ENCODE results near the gene PKM.

The PKM gene

GRCh38 chr15:72199721-72200212 is 31.2 kb downstream of the PKM start:
- DNase-seq: no peak

GRCh38 chr15:72199205-72199515 is 31.8 kb downstream of the PKM start:
- no peak for DNase-seq

DNA sequence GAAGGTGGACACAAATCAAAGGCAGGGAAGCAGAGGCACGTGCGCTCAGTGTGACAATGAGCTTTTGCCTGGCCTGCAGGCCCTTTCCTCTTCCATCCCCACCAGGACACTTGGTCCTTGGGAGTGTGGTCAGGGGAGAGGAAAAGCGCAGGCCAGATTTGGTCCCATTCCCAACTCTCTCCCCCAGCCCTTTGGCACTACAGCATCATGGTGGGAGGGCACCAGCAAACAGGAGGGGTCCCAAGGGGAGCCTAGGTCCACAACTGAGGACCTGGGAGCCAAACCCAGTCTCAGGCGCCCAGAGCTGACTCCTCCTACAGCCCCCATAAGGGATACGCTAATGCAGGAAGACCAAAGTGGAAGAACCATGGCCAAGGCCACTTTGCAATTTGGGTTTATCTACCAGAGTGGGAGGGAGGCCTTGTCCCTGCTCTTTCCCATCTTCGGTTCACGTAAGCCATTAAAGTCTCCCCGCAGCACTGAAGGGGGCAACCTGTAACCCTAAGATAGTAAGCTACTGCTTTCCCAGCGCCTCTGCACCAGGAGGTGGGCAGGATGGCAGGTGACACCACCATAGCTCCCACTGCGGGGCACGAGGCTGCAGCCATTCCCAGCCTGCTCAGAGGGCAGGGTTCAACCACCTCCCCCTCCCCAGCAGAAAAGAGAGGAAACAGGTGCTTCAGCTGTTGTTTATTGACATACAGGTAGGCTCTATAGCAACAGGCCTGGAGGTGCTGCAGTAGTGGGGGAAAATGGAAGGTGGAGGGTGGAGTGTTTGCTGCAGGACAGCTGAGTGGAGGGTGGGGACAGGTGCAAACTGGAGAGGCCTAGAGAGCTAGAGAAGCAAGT is 32.4 kb downstream of the PKM start:
- DNase-seq: no peak

GRCh38 chr15:72197460-72198355 is 33.3 kb downstream of the PKM start, which contains the start of gene GRAMD2A:
Gene GRAMD2A (minus strand): TSS chr15:72197787.
- DNase-seq: no peak

- no peak for DNase-seq
Measured at GRCh38 chr15:72197041-72197459, 33.9 kb downstream of the PKM start.

DNA sequence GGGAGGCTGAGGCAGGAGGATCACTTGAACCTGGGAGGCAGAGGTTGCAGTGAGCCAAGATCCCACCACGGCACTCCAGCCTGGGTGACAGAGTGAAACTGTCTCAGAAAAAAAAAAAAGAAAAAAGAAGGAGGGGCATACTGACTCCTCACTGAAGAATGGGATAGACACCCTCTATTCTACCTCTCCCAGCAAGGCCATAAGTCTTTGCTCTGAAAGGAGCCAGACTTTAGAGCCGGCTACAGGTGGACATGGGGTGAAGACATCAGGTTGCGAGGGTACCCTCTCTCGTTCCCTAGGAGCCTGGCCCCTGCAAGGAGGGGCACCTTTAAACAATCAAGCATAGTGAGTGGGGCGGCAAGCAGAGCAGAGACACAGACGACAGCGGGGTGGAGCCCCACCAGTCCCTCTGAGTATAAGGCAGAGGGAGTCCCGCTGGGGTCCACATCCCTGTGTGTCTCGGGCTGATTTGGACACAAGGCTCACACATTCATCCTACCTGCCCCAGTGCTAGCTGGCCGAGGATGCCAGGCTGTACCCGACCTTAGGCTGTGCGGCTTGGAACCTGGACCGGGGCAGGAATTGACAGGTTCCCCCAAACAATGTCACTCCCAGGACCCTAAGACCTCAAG is 34.5 kb downstream of the PKM start:
- no peak for DNase-seq

- no peak for DNase-seq
Measured at GRCh38 chr15:72195101-72195511, 35.9 kb downstream of the PKM start.

GRCh38 chr15:72193836-72194396 is 37.1 kb downstream of the PKM start:
- no peak for DNase-seq

DNA sequence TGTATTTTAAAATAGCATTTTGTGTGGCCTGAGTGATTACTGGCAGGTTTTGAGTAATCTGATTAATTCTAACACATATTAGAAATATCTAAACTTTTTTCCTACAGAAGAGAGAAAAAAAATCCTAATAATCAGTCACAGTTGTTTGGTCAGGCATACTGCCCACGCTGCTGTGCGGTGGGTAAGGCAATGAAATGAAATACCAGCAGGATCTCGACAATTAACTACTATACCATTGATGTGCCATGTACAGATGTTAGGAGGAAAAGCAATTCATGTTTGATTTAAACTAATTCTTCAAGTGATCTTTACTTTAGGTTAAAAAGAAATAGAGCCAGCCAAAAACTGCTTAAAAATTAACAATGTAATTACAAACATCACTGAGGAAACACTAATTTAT is 38.6 kb downstream of the PKM start:
- DNase-seq: no peak

GRCh38 chr15:72189250-72189902 is 41.6 kb downstream of the PKM start:
- no peak for DNase-seq

DNA sequence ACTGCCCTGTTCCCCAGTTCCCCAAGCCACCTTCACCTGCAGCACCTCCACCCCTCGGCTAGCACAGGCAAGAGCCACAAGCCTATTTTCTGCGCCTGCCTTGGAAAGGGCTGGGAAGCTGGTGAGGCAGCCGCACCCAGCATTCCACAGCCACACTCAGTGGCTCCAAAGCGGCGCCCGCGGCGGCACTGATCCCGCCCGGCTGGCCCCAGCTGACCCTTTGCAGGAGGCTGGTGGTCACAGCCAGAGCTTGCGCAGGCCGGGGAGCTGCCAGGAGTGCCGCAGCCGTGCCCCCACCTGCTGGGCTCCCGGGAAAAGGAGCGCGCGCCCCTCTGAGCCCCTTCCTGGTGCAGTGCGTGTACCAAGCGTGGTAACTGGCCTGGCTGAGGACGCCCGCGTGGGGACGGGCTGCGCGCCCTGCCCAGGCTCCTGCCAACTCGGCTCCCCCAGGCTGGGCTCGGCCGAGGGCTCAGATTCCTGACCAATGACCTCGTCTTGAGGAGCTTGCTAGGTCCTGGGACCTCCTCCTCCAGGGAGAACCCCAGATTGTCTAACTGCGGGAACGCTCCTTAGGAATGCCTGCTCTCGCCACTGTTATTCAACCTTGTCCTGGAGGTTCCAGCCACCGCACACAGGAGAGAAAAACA is 46.7 kb downstream of the PKM start:
- no peak for DNase-seq

- DNase-seq: no peak
Measured at GRCh38 chr15:72183781-72184164, 47.2 kb downstream of the PKM start.

- no peak for DNase-seq
Measured at GRCh38 chr15:72182673-72183072, 48.3 kb downstream of the PKM start.

DNA sequence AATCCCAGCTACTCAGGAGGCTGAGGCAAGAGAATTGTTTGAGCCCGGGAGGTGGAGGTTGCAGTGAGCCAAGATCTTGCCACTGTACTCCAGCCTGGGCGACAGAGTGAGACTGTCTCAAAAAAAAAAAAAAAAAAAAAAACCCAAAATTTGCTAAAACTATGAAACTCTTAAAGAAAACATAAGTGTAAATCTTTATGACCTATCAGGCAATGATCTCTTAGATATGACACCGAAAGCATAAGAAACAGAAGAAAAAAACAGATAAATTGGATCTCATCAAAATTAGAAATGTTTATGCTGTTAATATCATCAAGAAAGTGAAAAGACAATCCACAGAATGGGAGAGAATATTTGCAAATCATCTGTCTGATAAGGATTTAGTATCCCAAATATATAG is 48.7 kb downstream of the PKM start:
- DNase-seq: no peak

DNA sequence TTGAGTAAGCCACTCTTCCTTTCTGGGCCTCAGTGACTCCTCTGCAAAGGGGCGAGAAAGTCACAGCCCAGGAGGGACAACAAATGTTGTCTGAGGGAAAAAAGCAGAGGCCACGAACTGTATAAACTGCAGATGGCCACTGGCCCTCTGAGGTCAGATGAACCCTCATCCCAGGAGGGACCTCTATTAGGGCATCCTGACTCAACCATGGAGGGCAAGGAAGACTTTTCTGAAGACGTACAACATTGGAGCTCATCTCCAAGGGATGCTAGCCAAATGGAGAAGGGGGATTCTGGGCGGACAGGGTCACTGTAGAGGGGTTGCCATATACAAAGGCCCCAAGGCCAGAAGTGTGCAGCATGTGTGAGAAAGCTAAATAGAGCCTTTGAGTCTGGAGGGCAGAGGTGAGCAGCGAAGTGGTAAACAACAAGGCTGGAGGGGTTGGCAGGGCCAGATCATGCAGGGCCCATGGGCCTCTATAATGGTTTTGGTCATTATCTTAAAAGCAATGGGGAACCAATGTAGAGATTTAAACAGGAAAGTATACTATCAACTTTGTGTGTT is 50.1 kb downstream of the PKM start:
- DNase-seq: no peak

DNA sequence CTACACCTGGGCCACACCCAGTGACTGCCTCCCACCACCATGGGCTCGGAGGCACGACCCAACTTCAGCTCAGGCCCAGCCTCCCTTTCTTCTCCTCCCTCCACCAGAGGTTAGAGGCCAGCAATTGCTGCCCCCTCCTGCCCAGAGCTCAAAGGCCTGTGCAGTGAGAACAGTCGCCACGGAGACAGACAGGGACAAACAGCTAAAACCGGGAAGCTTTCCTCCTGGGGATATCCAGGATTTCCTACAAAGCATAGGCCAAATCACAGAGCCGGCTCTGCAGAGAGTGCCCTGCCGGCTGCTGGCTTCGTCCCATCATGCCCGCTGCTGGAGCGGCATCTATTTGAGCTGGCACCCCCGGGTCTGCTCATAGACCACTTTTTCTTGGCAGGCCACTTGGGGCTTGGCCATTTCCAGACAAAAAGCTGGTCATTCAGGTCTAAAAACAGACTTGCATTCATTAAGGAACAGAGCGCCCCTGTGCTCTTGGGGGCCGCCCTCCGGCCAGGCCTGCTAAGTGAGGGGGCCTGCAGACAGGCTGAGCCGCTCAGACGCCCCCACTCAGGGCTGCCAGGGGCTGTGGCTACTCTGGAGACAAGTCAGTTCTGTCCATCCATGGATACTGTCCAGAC is 50.9 kb downstream of the PKM start:
- no peak for DNase-seq

DNA sequence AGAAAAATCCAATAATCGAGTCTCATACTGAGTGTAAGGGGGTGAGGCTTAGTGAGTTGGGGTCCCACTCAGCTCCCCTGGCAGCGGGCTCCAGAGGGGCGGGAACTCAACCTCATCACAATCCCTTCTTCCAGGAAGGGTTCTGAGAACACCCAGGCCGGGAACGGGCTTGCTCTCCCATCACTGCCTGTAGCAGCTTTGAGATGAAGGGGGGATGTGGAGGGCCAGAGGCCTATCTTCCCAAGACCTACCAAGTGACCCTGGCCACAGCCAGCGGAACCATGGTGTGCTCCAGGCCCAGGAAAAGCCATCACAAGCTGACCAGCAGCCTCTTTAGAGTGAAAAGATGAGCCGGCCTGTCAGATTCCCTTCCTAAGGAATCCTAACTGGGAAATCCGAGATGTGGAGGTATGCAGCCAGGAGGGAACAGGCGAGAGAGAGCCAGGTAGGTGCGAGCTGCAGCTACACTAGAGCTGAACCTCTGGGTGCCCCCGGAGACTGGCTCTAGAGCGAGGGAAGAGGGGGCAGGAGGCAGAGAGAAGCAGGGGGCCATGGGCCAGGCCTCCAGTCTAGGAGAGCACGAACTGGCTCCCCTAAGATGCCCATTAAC is 51.9 kb downstream of the PKM start:
- DNase-seq: no peak

DNA sequence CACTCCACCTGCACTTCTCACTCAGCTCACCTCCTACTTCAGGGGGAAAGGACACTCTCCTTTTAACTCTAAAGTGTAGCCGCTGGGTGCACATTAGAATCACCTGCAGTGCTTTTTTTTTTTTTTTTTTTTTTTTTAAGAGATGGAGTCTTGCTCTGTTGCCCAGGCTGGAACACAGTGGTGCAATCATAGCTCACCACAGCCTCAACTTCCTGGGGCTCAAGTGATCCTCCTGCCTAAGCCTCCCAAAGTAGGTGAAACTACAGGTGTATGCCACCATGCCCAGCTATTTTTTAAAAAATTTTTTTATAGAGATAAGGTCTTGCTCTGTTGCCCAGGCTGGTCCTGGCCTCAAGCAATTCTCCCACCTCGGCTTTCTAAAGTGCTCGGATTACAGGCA is 54.2 kb downstream of the PKM start:
- no peak for DNase-seq

- no peak for DNase-seq
Measured at GRCh38 chr15:72176159-72176558, 54.8 kb downstream of the PKM start.

DNA sequence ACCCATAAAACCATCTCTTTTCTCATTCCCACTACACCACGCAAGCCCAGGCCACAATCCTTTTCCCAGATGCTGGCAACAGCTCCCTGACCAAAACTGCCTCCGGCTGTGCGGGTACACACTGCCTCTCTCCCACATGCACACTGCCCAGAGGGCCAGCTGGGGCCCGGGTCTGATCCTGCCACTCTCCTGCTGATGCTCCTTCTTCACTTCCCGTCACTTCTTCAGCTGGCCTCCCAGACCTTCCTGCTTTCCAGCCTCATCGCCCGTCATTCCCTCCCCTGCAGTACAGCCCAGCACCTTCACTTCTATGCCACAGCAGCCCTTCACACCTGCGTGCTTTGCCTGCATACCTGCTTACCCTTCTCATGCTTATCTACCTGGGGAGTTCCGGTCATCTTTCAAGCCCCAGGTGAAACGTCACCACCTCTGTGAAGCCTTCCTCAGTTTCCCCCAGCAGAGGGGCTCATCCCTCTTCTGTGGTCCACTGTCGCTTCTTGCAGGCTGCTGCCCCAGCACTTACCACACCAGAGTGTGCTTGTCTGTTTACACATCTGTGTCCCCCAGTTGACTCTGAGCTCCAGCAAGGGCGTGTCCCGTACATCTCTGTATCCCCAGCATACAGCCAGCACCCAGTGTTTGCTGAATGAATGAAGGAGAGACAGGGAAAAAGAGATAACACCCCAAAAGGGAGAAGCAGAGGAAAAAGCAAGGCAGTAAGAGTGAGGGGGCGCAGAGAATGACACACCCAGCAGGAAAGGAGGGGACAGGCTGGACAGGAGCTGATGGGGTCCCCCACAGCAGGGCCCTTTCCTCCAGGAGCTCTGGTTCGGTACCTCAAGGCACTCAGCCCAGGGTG is 55.6 kb downstream of the PKM start:
- DNase-seq: no peak
